GM13976 (cell line): ENCODE data around the gene TNFRSF11A.

ENCODE experiments used
- DNase-seq: peaks from one replicate; pipeline ENCODE4 v3.0.0; 2012; ENCODE audit warnings: low spot score
- CTCF ChIP-seq: IDR thresholded peaks from 2 replicates; pipeline ENCODE4 v1.5.1; 2012; ENCODE audit warnings: borderline replicate concordance, mild to moderate bottlenecking; ENCODE audit not compliant: insufficient read depth; ENCODE audit errors: extremely low read depth, missing control alignments, control extremely low read depth
- in situ Hi-C: fragments of 300-500 bp; cut with MboI; formaldehyde crosslinking; loops from one replicate; pipeline ENCODE4 v1.12.0; 2022; ENCODE audit warnings: low sequenced_read_pairs, mixed read lengths, inconsistent platforms; ENCODE audit not compliant: unreplicated experiment

The TNFRSF11A gene

GRCh38 chr18:62341473-62341872, 16.4 kb downstream of the TNFRSF11A start:
- no peak for TF ChIP-seq CTCF
- DNase-seq = no peak
- in situ Hi-C loops = no loop called here

DNA sequence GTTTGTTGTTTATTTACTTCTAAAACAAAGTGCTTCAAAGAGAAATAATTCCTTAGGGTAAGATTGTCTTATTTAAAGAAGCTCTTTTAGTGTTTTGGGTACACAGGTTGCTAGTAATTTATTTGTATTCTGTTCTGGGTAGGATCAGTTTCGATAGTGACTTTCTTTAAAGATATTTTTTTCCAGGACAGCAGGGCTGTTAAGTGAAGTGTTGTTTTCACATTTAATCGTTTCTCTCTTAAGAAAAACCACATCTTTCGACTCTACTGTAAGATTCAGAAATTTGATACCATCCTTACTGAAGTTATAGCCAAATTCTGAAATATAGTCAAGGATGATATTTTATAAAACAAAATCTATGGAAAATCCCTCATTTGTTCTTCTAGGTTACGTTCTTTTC, 17.8 kb downstream of the TNFRSF11A start:
- in situ Hi-C loops = no loop called here
- TF ChIP-seq CTCF = no peak
- DNase-seq = no peak

GRCh38 chr18:62343316-62343715, 18.2 kb downstream of the TNFRSF11A start:
- TF ChIP-seq CTCF = no peak
- no peak for DNase-seq
- in situ Hi-C loops = no loop called here

GRCh38 chr18:62345909-62346308, 20.8 kb downstream of the TNFRSF11A start:
- in situ Hi-C loops = no loop called here

DNA sequence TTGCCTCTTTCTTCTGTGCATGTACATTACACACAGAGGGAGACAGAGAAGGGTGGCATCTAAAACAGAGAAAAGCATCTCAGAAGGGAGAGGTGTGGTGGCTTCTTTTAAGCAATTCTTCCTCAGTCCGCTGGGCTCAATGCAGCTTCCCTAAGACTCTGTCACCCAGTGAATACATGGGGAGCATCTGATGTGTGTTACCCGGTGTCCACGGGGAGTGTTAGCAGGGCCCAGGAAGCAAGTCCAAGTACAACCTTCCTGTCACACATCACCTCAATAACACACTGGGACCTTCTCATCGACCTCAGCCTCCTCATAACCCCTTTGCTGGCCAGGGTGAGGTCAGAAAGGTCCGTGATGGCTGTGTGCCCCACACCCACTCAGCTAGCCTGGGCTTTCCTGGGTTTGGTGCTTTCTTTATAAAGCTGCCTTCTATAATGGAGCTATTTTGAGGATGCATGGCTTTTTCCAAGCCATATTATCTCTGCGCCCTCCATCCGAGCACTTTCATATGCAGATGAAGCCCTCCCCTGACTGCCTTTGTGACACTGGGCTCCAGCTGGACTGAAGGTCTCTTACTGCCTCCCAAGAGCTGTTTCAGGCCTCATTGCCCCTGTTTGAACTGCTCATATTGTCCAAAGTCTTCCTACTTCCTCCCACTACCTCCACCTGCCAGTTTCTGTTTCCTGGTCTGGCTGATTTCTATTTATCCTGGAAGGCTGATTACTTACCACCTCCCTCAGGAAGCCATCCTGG, 21.4 kb downstream of the TNFRSF11A start:
- in situ Hi-C loops = no loop called here
- DNase-seq = no peak
- TF ChIP-seq CTCF = no peak

More at GRCh38 chr18:62345909-62346308, 20.8 kb downstream of the TNFRSF11A start:
- no peak for TF ChIP-seq CTCF
- no peak for DNase-seq

GRCh38 chr18:62347089-62347506, 22.0 kb downstream of the TNFRSF11A start:
- DNase-seq = no peak

More at GRCh38 chr18:62347089-62347506, 22.0 kb downstream of the TNFRSF11A start:
- no peak for TF ChIP-seq CTCF
- in situ Hi-C loops = no loop called here
